Ishikawa (cell line): ENCODE data around the gene IGLON5.

Source experiments
- CEBPB ChIP-seq: IDR thresholded peaks from 2 replicates; pipeline ENCODE4 v1.6.1; 2012
- CREB1 ChIP-seq: IDR thresholded peaks from 2 replicates; pipeline ENCODE4 v1.6.1; 2012; ENCODE audit warnings: low read depth
- EP300 ChIP-seq: IDR thresholded peaks from 2 replicates; pipeline ENCODE4 v1.6.1; 2012; ENCODE audit warnings: borderline replicate concordance
- FOXM1 ChIP-seq: IDR thresholded peaks from 2 replicates; pipeline ENCODE4 v1.6.1; 2012; ENCODE audit warnings: low read depth, borderline replicate concordance
- MAX ChIP-seq: IDR thresholded peaks from 2 replicates; pipeline ENCODE4 v1.6.1; 2012
- RAD21 ChIP-seq: IDR thresholded peaks from 2 replicates; pipeline ENCODE4 v1.6.1; 2012; ENCODE audit warnings: low read depth
- REST ChIP-seq: IDR thresholded peaks from 2 replicates; pipeline ENCODE4 v1.6.1; 2012; ENCODE audit warnings: low read depth, mild to moderate bottlenecking
- TAF1 ChIP-seq: IDR thresholded peaks from 2 replicates; pipeline ENCODE4 v1.6.1; 2012; ENCODE audit warnings: low read depth, mild to moderate bottlenecking
- YY1 ChIP-seq: IDR thresholded peaks from 2 replicates; pipeline ENCODE4 v1.6.1; 2012; ENCODE audit warnings: low read depth
- TF ChIP-seq, protein P1 (sequence below): IDR thresholded peaks from 2 replicates; pipeline ENCODE4 v1.6.1; 2012

GRCh38 chr19:51377422-51377821, 66.0 kb downstream of the IGLON5 start:
- TF ChIP-seq FOXM1, result no peak
- no peak for TF ChIP-seq RAD21
- TF ChIP-seq CREB1, result no peak
- no peak for TF ChIP-seq EP300
- TF ChIP-seq MAX, result no peak
- no peak for TF ChIP-seq REST
- TF ChIP-seq CEBPB, result no peak
- no peak for TF ChIP-seq YY1
- TF ChIP-seq TAF1, result no peak
- TF ChIP-seq, protein P1, sequence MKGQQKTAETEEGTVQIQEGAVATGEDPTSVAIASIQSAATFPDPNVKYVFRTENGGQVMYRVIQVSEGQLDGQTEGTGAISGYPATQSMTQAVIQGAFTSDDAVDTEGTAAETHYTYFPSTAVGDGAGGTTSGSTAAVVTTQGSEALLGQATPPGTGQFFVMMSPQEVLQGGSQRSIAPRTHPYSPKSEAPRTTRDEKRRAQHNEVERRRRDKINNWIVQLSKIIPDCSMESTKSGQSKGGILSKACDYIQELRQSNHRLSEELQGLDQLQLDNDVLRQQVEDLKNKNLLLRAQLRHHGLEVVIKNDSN, result no peak
